NCI-H2107 treated with DMSO at 0.1 percent for 48 hours (cell line): Measurements from ENCODE around the gene NEO1.

Source experiments
- DNase-seq: peaks from one replicate; lab custom pipeline; 2025; ENCODE audit not compliant: unreplicated experiment; lab: John Stamatoyannopoulos, UW

NEO1 gene

DNA sequence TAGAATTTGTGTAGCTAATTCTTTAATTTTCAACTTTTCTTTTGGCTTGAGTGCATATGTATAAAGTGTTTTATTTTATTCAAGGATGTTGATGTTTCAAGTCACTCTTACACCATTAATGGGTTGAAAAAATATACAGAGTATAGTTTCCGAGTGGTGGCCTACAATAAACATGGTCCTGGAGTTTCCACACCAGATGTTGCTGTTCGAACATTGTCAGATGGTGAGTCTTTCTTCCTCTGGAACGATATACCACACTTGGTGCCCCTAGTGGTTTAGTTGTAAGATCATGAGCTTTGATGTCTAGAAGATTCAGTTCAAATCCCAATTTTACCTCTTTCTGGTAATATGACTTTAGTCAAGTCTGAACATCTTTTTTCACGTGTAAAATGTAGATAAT is 197.2 kb downstream of the NEO1 start:
- DNase-seq = no peak

GRCh38 chr15:73254598-73254997 is 202.3 kb downstream of the NEO1 start:
- DNase-seq = no peak

GRCh38 chr15:73258271-73259108 is 206.2 kb downstream of the NEO1 start:
- DNase-seq = no peak

GRCh38 chr15:73264881-73265280 is 212.6 kb downstream of the NEO1 start:
- DNase-seq = no peak

DNA sequence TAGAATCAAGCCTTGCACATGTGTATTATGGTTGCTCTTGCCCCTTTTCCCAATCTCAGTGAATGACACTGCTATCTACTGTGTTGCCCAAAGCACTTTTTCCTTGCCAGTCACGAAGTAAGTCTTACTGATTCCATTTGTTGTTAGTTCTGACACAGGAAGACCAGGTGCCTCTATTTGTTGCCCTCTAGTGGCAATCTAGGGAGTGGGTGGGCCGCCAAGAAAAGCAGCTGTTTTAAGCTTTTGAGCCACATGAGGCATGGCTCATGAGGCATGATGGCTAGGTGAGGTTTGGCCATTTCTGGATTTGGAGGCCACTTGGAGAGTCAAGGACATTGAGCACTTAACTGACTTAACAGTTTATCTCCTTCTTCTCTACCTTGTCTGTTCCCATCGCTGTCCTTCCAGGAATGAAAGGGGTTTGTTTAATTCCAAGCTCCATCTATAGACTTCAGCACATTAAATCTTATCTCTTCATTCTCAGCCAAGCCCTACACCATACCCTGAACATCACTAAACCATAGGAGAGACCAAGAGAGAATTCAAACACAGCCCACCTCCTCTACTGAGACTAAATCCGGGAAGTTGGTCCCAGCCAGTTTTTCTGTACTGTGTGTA is 213.4 kb downstream of the NEO1 start:
- DNase-seq = peak; percentile 14

DNA sequence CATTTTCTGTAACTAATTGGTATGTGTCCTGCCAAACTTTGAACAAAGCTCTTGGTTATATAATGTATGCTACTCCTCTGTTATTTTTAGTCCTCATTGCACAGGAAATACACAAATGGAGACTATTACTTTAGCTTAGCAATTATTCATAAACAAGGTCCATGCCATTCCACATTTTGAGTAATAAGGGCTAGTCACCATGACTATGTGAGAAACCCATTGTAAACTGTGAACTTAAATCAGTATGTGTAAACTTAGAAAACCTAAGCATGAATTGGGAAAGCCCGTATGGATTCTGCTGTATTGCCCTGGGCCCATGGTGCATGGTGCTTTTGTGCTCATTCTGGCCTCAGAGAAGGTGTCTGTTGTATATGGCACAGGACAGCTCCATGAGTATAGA is 216.2 kb downstream of the NEO1 start:
- no peak for DNase-seq

DNA sequence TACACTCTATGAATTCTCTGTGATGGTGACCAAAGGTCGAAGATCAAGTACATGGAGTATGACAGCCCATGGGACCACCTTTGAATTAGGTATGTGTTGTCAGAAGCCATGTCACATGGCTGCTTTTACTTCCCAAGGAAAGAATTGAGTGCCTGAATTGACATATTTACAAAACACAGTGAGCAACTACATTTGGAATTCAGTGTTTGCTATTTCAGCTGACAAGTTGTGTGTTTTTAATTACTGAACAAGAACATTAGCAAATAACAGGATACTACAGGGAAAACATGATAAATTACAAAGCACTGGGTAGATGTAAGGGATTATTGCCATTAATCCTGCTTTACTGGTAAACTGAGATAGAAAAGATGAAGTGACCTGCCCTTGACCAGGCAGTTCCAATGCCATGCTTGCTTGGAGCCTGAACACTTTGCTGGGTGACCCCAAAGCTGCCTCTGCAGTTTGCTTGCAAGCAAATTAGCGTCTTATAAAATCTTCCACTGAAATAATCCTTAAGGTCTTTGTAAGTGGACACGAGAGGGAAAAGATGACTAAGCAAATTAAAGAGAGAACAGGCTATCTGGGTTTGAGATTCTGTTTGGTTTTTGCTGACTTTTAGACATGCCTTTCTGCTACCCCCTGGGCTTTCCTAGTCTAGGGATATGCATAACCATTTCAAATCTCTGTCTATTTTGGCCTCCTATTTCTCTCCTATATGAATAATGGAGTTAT is 218.3 kb downstream of the NEO1 start:
- DNase-seq = no peak

GRCh38 chr15:73273181-73274002 is 221.1 kb downstream of the NEO1 start:
- DNase-seq = no peak

GRCh38 chr15:73275862-73276261 is 223.6 kb downstream of the NEO1 start:
- no peak for DNase-seq

DNA sequence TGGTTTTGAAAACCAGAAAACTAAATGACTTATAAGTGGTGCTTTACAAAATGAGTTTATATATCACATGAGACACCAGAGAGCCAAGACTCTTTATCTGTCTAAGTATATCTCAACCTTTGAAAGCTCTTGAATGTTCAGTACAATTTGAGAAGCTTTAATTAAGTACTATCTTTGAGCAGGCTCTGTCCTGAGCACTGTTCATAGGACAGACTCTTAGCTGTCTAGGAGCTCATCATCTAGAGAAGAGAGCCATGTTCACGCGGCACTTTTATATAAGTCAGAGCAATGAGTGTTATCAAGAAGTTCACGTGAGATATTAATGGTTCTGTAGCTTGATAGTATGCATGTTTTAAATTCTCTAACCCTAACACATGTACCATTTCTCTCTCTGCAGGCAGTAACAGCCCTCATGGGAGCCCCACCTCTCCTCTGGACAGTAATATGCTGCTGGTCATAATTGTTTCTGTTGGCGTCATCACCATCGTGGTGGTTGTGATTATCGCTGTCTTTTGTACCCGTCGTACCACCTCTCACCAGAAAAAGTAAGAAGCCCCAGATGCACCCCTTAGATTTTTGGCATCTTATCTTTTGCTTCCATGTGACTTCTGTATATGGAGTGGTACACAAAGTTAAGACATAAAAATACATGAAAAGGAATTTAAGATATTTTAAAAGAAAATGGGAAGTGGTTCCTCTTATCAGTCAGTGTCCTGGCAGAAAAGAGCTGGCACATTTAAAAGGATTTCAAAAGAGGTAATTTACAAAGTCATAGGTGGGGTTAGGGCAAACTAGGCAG is 230.5 kb downstream of the NEO1 start:
- DNase-seq = no peak

GRCh38 chr15:73283366-73283962 is 231.2 kb downstream of the NEO1 start:
- no peak for DNase-seq

GRCh38 chr15:73284090-73284716 is 231.9 kb downstream of the NEO1 start:
- DNase-seq = no peak

DNA sequence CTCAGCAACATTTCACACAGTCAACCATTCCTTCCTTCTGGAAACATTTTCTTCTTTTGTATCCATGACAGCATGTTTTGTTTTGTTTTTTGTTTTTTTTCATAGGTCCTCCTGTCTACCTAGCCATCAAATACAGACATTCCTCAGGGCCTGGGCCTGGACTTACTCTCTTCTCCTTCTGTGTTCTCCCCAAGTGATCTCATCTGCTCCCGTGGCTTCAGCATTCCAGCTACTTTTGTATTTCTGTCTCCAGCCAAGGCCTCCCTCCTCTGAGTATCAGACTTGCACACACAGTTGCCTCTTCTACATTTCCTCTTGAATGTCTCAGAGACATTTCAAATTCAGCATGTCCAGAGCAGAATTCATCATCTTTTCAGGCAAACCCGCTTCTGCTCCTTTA is 234.0 kb downstream of the NEO1 start:
- DNase-seq = no peak

DNA sequence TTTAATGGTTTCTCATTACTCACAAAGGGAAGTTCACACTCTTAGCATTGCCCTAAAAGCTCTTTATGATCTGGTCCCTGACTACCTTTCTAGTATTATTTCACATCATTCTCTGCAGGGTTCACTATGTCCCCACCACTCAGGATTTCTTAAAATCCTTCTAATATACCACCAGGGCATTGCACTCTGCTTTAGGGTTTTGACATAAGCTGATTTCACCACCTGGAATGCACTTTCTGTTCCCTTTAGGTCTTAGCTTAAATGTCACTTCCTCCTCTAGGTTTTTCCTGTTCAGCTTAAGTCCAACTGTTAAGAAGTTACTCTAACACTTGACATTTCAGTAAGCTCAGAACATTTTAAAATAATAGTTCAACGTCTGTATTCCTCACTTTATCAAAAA is 234.8 kb downstream of the NEO1 start:
- no peak for DNase-seq

- DNase-seq = no peak
Measured at GRCh38 chr15:73291441-73291840, 239.2 kb downstream of the NEO1 start.

GRCh38 chr15:73293773-73294172 is 241.5 kb downstream of the NEO1 start:
- DNase-seq = no peak

DNA sequence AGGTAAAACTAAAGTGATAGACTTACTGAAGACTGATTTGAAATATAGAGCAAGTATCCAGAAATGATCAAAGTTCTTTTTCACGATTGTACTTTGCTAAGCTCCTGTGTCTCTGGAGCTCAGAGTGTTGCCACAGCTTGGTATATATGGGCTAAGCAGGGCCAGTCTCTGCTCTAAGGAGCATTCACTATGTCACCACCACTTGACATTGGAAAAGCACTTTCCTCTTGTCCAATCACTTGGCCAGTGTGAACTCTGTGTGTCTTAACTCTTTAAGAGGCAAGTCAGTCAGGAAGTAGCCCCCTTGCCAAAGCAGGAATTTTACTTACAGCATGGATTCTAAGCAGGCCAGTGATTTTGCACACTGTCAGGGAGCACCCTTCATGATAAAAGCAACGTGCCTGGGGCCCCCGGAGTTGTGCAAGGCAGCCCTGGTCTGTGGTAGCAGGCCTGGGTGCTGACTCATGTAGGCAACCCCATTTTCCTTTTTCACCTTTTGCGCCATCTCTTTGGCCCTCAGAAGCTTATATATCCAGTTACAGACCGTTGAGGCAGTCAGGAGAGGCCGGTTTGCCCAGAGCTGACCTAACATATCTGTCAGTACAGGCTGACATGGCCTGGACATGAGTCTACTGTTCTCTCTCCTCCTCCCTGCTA is 243.5 kb downstream of the NEO1 start:
- DNase-seq = no peak

DNA sequence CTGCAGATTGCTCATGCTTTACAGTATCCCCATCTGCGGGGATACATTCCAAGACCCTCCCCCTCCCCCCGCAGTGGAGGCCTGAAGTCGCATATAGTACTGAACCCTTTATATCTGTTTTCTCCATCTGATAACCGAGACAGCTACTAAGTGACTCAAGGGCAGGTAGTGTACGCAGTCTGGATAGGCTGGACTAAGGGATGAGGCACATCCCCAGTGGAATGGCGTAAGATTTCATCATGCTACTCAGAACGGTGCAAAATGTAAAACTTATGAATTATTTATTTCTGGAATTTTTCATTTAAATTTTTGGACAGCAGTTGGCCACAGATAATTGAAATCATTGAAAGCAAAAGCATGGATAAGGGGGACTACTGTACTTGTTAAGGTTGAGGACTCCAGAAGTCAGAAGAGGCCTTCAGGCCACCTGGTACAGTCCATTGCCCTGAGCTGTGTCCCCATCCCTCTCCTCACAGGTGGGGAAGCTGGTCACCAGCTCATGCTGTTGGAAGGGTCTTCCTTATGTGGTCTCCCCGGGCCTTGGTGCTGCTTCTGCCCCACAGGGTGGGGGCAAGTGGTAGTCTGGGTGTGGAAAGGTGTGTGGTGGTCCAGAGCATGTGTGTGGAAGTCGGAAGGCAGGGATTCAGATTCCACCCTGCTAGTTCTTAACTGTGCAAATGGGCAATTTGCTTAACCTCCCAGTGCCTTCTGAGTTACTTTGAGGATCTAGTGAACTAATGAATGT is 244.5 kb downstream of the NEO1 start:
- DNase-seq = no peak
